K562 (cell line): ENCODE measurements around the gene LRRC4B. TPM values are rescaled to one million over a fixed set of nuclear protein-coding genes. Genes with fewer than 3 reads are reported as not detected.

Source experiments
- CBX1 ChIP-seq: sonication (generic); IDR thresholded peaks from 2 replicates; pipeline ENCODE4 v1.6.1; 2016; ENCODE audit warnings: antibody characterized with exemption, low read depth, mild to moderate bottlenecking
- CHD2 ChIP-seq: IDR thresholded peaks from 2 replicates; pipeline ENCODE4 v1.6.1; 2011; ENCODE audit warnings: low read depth, low read length
- ESRRA ChIP-seq: fragments of 450-650 bp; IDR thresholded peaks from 2 replicates; pipeline ENCODE4 v1.6.1; 2014; ENCODE audit warnings: low read depth, mild to moderate bottlenecking, moderate library complexity, borderline replicate concordance
- ETV6 ChIP-seq, 3 experiments: fragments of 150-350 bp in 1 of 3; sonication (generic) in 1 of 3; formaldehyde crosslinking in 1 of 3; IDR thresholded peaks; 2 replicates each; pipeline versions ENCODE4 v1.6.1 to v1.8.0; 2014 to 2022; ENCODE audit warnings: borderline replicate concordance in 2 of 3, low read depth in 2 of 3, antibody characterized with exemption in 1 of 3, low read length in 1 of 3, mild to moderate bottlenecking in 1 of 3, missing genetic modification reagents in 1 of 3
- KLF6 ChIP-seq: fragments of 250-450 bp; sonication (Bioruptor Pico); IDR thresholded peaks from 2 replicates; pipeline ENCODE4 v1.4.0; 2020; ENCODE audit warnings: mild to moderate bottlenecking, moderate library complexity, borderline replicate concordance
- LARP7 ChIP-seq: fragments of 450-650 bp; IDR thresholded peaks from 2 replicates; pipeline ENCODE4 v1.6.1; 2016
- NUFIP1 ChIP-seq: fragments of 450-650 bp; IDR thresholded peaks from 2 replicates; pipeline ENCODE4 v1.6.1; 2018; ENCODE audit not compliant: partially characterized antibody
- RB1 ChIP-seq: fragments of 450-650 bp; IDR thresholded peaks from 2 replicates; pipeline ENCODE4 v1.6.1; 2017; ENCODE audit warnings: low read depth, mild to moderate bottlenecking
- RBM14 ChIP-seq: fragments of 200-400 bp; formaldehyde crosslinking; IDR thresholded peaks from 2 replicates; pipeline ENCODE4 v1.6.1; 2018; ENCODE audit warnings: low read depth, mild to moderate bottlenecking, low read length, moderate library complexity, borderline replicate concordance; ENCODE audit not compliant: insufficient read depth
- SMAD2 ChIP-seq: fragments of 150-350 bp; IDR thresholded peaks from 2 replicates; pipeline ENCODE4 v1.6.1; 2014; ENCODE audit warnings: low read depth, mild to moderate bottlenecking, low read length
- SMARCB1 ChIP-seq: IDR thresholded peaks from 2 replicates; pipeline ENCODE4 v1.6.1; 2011; ENCODE audit warnings: improper control_type of control experiment, low read depth; ENCODE audit not compliant: insufficient read length
- U2AF2 ChIP-seq: fragments of 200-400 bp; formaldehyde crosslinking; optimal IDR thresholded peaks from 2 replicates; pipeline ENCODE3; 2017; ENCODE audit warnings: low read depth, mild to moderate bottlenecking, low read length
- ZKSCAN3 ChIP-seq: fragments of 250-450 bp; sonication (Bioruptor Pico); IDR thresholded peaks from 2 replicates; pipeline ENCODE4 v1.4.0; 2020
- ZNF507 ChIP-seq: conservative IDR thresholded peaks from 2 replicates; pipeline ENCODE4 v1.6.1; 2017; ENCODE audit warnings: missing genetic modification characterization, missing compliant biosample characterization
- polyA plus RNA-seq, 8 experiments: library from polyadenylated mRNA; depleted of rRNA in 4 of 8; stranded (reverse) in 5 of 8; unstranded in 3 of 8; fragments of >200 nt; fragmentation: Nextera tagmentation in 2 of 8; fragmentation: Illumina TruSeq in 1 of 8; extraction: Ambion mirVana in 2 of 8; extraction: Trizol in 1 of 8; gene quantifications; 2 replicates each; pipeline versions ENCODE4 v1.2.1 to v1.2.3, GENCODE V29; 2011 to 2014; ENCODE audit warnings: inconsistent platforms in 1 of 8, missing spikeins in 1 of 8
- total RNA-seq, 7 experiments: library from RNA; depleted of rRNA in 6 of 7; stranded (reverse); fragments of >200 nt in 6 of 7; fragmentation: Illumina TruSeq in 2 of 7; extraction: Trizol in 2 of 7; gene quantifications; 2 replicates each; pipeline versions ENCODE4 v1.2.1 to v1.2.3, GENCODE V29; 2011 to 2021; ENCODE audit warnings: low replicate concordance in 1 of 7
- TF ChIP-seq, protein P1 (sequence below): fragments of 250-450 bp; sonication (Bioruptor Pico); IDR thresholded peaks from 2 replicates; pipeline ENCODE4 v1.8.0; 2021; ENCODE audit warnings: moderate library complexity, mild to moderate bottlenecking, inconsistent platforms
- TF ChIP-seq, protein P2 (sequence below): IDR thresholded peaks from 2 replicates; pipeline ENCODE4 v1.6.1; 2011; ENCODE audit warnings: borderline replicate concordance, low read depth, mild to moderate bottlenecking, moderate library complexity, low read length; ENCODE audit not compliant: insufficient read depth, poor library complexity, severe bottlenecking
- TF ChIP-seq, protein P3 (sequence below): fragments of 250-450 bp; sonication (Bioruptor Pico); IDR thresholded peaks from 2 replicates; pipeline ENCODE4 v1.4.0; 2020; ENCODE audit warnings: mild to moderate bottlenecking, moderate library complexity, borderline replicate concordance
- TF ChIP-seq, protein P4 (sequence below): sonication (generic); formaldehyde crosslinking; IDR thresholded peaks from 2 replicates; pipeline ENCODE4 v1.8.0; 2023; ENCODE audit warnings: mild to moderate bottlenecking, missing genetic modification reagents

LRRC4B gene
- total and polyA plus RNA-seq, 9 of the 15 experiments (the other 6 are each of a cell fraction or from before 2014, with no cell fraction given) = 0.18 to 9.6 (median 2.9) TPM; not detected in 2

DNA sequence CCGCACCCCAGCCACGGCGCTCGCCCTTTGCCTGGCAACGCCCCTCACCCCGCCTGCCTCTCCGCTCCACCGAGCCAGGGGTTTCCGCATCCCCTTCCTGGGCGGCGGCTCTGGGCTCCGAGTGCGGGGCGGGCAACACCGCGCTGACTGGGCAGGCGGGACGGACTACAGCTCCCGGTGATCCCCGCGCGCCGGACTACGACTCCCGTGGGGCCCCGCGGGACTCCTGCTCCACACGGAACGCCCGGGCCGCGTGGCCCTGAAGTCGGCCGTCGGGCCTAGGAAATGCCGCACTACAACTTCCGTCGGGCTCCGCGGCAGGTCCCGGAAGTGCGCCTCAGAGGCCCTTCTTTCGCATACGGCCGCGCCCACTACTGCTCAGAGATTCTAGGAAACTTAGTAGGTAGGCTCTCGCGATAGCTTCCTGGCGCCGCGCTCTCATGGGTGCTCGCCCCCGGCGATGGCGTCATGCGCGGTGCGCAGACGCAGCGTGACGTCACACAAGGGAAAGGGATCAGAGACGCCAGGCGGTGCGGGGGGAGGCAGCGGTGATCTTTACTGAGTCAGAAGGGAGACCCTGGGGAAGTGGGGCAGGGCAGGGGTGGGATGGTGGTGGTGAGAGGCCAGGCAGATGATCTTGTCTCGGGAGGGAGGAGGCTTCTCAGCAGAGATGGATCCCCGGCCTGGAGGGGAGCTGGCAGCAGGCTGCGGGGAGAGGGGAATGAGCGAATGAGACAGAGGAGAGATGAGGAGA is 57.0 kb downstream of the LRRC4B start, which contains the start of gene JOSD2 (continued):
- TF ChIP-seq KLF6 (CRISPR knock-in tag) (no peak), SMARCB1 (no peak), RB1 (peak; percentile 71; the same call in 1 of the 2 replicates), ZKSCAN3 (no peak), CBX1 (0 out of 2 replicates have a peak, but pooled peaks have one; percentile 21), LARP7 (peak; percentile 87; the same call in 1 of the 2 replicates), NUFIP1 (peak; percentile 40), ESRRA (peak; percentile 88), ZNF507 (tag) (no peak), CHD2 (peak; percentile 99), RBM14 (no peak), SMAD2 (no peak), ETV6 (IDR thresholded peaks at IDR 0.05; ENCODE audit: borderline replicate concordance in 1 of 2, low read depth in 2 of 2, low read length in 1 of 2) (peak; percentile 77 to 81; a peak in 2 of 4 replicates), ETV6 (CRISPR knock-in tag; IDR thresholded peaks at IDR 0.05; ENCODE audit: borderline replicate concordance) (peak; percentile 12; the same call in 1 of the 2 replicates), U2AF2 (no peak)
- TF ChIP-seq, protein P1, sequence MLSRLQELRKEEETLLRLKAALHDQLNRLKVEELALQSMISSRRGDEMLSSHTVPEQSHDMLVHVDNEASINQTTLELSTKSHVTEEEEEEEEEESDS (CRISPR knock-in tag) = no peak
- TF ChIP-seq, protein P2, sequence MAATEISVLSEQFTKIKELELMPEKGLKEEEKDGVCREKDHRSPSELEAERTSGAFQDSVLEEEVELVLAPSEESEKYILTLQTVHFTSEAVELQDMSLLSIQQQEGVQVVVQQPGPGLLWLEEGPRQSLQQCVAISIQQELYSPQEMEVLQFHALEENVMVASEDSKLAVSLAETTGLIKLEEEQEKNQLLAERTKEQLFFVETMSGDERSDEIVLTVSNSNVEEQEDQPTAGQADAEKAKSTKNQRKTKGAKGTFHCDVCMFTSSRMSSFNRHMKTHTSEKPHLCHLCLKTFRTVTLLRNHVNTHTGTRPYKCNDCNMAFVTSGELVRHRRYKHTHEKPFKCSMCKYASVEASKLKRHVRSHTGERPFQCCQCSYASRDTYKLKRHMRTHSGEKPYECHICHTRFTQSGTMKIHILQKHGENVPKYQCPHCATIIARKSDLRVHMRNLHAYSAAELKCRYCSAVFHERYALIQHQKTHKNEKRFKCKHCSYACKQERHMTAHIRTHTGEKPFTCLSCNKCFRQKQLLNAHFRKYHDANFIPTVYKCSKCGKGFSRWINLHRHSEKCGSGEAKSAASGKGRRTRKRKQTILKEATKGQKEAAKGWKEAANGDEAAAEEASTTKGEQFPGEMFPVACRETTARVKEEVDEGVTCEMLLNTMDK = no peak
- TF ChIP-seq, protein P3, sequence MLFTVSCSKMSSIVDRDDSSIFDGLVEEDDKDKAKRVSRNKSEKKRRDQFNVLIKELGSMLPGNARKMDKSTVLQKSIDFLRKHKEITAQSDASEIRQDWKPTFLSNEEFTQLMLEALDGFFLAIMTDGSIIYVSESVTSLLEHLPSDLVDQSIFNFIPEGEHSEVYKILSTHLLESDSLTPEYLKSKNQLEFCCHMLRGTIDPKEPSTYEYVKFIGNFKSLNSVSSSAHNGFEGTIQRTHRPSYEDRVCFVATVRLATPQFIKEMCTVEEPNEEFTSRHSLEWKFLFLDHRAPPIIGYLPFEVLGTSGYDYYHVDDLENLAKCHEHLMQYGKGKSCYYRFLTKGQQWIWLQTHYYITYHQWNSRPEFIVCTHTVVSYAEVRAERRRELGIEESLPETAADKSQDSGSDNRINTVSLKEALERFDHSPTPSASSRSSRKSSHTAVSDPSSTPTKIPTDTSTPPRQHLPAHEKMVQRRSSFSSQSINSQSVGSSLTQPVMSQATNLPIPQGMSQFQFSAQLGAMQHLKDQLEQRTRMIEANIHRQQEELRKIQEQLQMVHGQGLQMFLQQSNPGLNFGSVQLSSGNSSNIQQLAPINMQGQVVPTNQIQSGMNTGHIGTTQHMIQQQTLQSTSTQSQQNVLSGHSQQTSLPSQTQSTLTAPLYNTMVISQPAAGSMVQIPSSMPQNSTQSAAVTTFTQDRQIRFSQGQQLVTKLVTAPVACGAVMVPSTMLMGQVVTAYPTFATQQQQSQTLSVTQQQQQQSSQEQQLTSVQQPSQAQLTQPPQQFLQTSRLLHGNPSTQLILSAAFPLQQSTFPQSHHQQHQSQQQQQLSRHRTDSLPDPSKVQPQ (CRISPR knock-in tag) = no peak
- TF ChIP-seq, protein P4, sequence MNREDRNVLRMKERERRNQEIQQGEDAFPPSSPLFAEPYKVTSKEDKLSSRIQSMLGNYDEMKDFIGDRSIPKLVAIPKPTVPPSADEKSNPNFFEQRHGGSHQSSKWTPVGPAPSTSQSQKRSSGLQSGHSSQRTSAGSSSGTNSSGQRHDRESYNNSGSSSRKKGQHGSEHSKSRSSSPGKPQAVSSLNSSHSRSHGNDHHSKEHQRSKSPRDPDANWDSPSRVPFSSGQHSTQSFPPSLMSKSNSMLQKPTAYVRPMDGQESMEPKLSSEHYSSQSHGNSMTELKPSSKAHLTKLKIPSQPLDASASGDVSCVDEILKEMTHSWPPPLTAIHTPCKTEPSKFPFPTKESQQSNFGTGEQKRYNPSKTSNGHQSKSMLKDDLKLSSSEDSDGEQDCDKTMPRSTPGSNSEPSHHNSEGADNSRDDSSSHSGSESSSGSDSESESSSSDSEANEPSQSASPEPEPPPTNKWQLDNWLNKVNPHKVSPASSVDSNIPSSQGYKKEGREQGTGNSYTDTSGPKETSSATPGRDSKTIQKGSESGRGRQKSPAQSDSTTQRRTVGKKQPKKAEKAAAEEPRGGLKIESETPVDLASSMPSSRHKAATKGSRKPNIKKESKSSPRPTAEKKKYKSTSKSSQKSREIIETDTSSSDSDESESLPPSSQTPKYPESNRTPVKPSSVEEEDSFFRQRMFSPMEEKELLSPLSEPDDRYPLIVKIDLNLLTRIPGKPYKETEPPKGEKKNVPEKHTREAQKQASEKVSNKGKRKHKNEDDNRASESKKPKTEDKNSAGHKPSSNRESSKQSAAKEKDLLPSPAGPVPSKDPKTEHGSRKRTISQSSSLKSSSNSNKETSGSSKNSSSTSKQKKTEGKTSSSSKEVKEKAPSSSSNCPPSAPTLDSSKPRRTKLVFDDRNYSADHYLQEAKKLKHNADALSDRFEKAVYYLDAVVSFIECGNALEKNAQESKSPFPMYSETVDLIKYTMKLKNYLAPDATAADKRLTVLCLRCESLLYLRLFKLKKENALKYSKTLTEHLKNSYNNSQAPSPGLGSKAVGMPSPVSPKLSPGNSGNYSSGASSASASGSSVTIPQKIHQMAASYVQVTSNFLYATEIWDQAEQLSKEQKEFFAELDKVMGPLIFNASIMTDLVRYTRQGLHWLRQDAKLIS = peak; percentile 79; the same call in 1 of the 2 replicates
